Erythroblast (primary cell): ENCODE data around the gene ST14.

Source experiments
- GATA1 ChIP-seq: IDR thresholded peaks from 2 replicates; pipeline ENCODE4 v1.6.1; 2011; ENCODE audit warnings: low read depth, mild to moderate bottlenecking, control low read depth, low read length, moderate library complexity
- POLR2A ChIP-seq: IDR thresholded peaks from 2 replicates; pipeline ENCODE4 v1.6.1; 2011; ENCODE audit warnings: mild to moderate bottlenecking, low read length

- TF ChIP-seq POLR2A (no peak), GATA1 (no peak)
These were observed 22.0 kb downstream of the ST14 start for GRCh38 chr11:130181295-130182272.
